A549 treated with RU486 at 1 μM for 4 hours (cell line): ENCODE data around the gene KRT31. TPM values are rescaled to one million over a fixed set of nuclear protein-coding genes. Genes with fewer than 3 reads are reported as not detected.

Experiments used
- total RNA-seq: library from RNA; stranded (reverse); fragments of 200-300 nt; extraction: Qiagen RNA extraction; gene quantifications from 5 replicates; pipeline ENCODE4 v1.2.3, GENCODE V29; 2022; ENCODE audit warnings: low read depth

The KRT31 gene
- total RNA-seq, result not detected in 5 replicates

DNA sequence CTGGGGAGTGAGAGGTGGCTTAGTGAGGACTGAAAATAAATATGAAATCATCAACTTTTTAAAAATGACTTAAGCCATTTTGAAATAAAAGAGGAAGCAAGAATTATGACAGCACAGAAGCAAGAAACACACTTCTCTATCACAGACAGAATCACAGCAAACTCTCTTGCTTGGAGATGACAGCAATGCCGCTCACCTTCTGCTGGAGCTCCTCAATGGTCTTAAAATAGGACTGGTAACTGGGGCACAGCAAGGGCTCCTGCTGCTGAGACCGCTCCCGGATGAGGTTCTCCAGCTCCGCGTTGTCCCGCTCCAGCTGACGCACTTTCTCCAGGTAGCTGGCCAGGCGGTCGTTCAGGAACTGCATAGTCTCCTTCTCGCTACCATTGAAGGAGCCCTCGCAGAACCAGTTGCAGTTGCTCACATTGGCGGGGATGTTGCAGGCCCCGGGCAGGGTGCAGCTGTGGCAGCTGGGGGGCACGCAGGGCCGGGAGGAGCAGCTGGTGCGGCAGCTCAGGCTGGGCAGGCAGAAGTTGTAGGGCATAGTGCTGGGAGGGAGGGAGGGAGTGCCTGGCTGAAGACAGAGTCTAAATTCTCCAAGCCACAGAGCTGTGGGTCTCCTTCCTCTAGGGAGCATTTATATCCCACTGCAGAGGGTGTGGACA is at the start of gene KRT31:
Gene KRT31 (minus strand): TSS at position 613 of the 665 bp plus-strand sequence. CDS start 69 bp downstream, at position 544.

DNA sequence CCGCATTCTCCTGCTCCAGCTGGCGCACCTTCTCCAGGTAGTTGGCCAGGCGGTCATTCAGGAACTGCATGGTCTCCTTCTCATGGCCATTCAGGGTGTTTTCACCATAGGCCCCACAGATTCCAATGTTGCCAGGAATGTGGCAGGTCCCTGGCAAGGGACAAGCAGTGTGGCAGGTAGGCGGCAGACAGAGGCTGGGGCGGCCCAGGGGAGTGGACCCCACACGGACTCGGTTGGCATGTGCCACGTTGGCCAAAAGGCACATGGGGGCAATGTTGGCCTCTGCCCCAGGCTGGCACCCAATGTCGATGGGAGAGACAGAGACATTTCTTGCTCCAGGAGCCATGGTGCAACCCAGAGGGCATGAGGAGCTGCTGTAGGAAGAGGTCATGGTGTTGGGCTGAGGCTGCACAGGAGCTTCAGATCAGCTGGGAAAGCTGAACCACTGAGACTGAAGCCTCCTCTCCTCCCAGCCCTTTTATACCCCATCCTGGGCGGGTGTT is 43.2 kb upstream of the KRT31 start, which contains the start of gene KRT38:
Gene KRT38 (minus strand): TSS at position 453 of the 503 bp plus-strand sequence. CDS start 62 bp downstream, at position 391.

DNA sequence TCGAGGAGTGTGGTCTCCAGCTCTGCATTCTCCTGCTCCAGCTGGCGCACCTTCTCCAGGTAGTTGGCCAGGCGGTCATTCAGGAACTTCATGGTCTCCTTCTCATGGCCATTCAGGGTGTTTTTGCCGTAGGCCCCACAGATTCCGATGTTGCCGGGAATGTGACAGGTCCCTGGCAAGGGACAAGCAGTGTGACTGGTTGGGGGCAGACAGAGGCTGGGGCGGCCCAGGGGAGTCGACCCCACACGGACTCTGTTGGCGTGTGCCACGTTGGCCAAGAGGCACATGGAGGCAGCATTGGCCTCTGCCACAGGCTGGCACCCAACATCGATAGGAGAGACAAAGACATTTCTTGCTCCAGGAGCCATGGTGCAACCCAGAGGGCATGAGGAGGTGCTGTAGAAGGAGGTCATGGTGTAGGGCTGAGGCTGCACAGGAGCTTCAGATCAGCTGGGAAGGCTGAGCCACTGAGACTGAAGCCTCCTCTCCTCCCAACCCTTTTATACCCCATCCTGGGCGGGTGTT is 26.8 kb upstream of the KRT31 start, which contains the start of gene KRT37:
Gene KRT37 (minus strand): TSS at position 475 of the 525 bp plus-strand sequence. CDS start 62 bp downstream, at position 413.

DNA sequence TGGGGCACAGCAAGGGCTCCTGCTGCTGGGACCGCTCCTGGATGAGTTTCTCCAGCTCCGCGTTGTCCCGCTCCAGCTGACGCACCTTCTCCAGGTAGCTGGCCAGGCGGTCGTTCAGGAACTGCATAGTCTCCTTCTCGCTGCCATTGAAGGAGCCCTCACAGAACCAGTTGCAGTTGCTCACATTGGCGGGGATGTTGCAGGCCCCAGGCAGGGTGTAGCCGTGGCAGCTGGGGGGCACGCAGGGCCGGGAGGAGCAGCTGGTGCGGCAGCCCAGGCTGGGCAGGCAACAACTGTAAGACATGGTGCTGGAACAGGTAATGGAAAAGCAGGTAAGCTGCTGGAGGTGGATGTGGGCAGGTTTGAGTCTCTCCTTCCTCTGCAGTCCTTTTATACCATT is 15.5 kb downstream of the KRT31 start, which contains the start of gene KRT34:
Gene KRT34 (minus strand): TSS at position 364 of the 400 bp plus-strand sequence. CDS start 60 bp downstream, at position 304.

DNA sequence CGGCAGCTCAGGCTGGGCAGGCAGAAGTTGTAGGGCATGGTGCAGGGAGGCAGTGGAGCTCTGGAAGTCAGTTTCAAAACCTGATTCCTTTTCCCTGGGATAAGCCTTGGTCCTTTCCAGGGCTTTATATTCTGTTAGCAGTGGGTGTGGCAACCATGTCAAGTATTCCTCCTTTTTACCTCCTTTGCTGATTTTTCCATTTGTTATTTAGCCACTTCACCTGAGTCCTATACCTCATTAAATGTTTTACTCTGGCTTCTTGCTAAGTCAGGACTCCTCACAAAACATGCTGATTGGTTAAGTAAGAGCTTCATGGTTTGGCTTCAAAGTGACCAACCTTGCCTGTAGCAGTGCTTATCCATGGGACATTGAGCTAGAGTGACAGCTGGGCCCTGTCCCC is 27.7 kb downstream of the KRT31 start, which contains the start of gene KRT33B:
Gene KRT33B (minus strand): TSS at position 101 of the 400 bp plus-strand sequence. CDS start 63 bp downstream, at position 38.

DNA sequence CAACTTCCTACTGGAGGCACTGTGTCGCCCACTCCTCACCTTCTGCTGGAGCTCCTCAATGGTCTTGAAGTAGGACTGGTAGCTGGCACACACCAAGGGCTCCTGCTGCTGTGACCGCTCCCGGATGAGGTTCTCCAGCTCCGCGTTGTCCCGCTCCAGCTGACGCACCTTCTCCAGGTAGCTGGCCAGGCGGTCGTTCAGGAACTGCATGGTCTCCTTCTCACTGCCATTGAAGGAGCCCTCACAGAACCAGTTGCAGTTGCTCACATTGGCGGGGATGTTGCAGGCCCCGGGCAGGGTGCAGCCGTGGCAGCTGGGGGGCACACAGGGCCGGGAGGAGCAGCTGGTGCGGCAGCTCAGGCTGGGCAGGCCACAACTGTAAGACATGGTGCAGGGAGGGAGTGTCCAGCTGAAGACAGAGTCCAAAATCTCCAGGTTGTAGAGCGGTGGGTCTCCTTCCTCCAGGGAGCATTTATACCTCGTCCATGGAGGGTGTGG is 47.0 kb downstream of the KRT31 start, which contains the start of gene KRT33A:
Gene KRT33A (minus strand): TSS at position 448 of the 498 bp plus-strand sequence. CDS start 61 bp downstream, at position 387.

Other genes starting within 250 kb of the KRT31 start
- gene KRTAP4-5, start 247.8 kb downstream of the KRT31 start, total RNA-seq, result not detected in 5 replicates
- not detected in 5 replicates for gene KRTAP4-4, start 236.9 kb downstream of the KRT31 start, total RNA-seq
- gene KRTAP4-3, start 229.4 kb downstream of the KRT31 start, total RNA-seq, result not detected in 5 replicates
- gene KRTAP4-2, start 219.4 kb downstream of the KRT31 start, total RNA-seq, result not detected in 5 replicates
- gene KRTAP4-1, start 212.7 kb downstream of the KRT31 start, total RNA-seq, result 0.17 to 0.25 TPM (median 0.24 TPM) in 4 of 5 replicates, not detected in the other
- not detected in 5 replicates for gene KRTAP9-1, start 207.7 kb downstream of the KRT31 start, total RNA-seq
- not detected in 5 replicates for gene KRTAP9-2, start 171.0 kb downstream of the KRT31 start, total RNA-seq
- gene KRTAP9-3, start 165.2 kb downstream of the KRT31 start, total RNA-seq, result not detected in 5 replicates
- gene KRTAP9-8, start 159.6 kb downstream of the KRT31 start, total RNA-seq, result not detected in 5 replicates
- not detected in 5 replicates for gene KRTAP9-4, start 147.9 kb downstream of the KRT31 start, total RNA-seq
- not detected in 5 replicates for gene KRTAP9-9, start 142.2 kb downstream of the KRT31 start, total RNA-seq
- not detected in 5 replicates for gene KRTAP9-6, start 132.2 kb downstream of the KRT31 start, total RNA-seq
- not detected in 5 replicates for gene KRTAP9-7, start 121.9 kb downstream of the KRT31 start, total RNA-seq
- not detected in 5 replicates for gene KRTAP29-1, start 94.8 kb downstream of the KRT31 start, total RNA-seq
- not detected in 5 replicates for gene KRTAP16-1, start 88.3 kb downstream of the KRT31 start, total RNA-seq
- not detected in 5 replicates for gene KRTAP17-1, start 81.9 kb downstream of the KRT31 start, total RNA-seq
- gene KRT33A, start 46.8 kb downstream of the KRT31 start, total RNA-seq, result not detected in 5 replicates
- 0.06 to 0.16 TPM (median 0.15 TPM) in 3 of 5 replicates, not detected in the others for gene KRT33B, start 27.8 kb downstream of the KRT31 start, total RNA-seq
- gene KRT34, start 15.3 kb downstream of the KRT31 start, total RNA-seq, result 0.25 to 0.43 TPM (median 0.30 TPM) in 5 replicates
- not detected in 5 replicates for gene KRT37, start 27.0 kb upstream of the KRT31 start, total RNA-seq
- not detected in 5 replicates for gene KRT38, start 43.4 kb upstream of the KRT31 start, total RNA-seq
- not detected in 5 replicates for gene KRT32, start 69.8 kb upstream of the KRT31 start, total RNA-seq
- gene KRT35, start 83.5 kb upstream of the KRT31 start, total RNA-seq, result not detected in 5 replicates
- gene KRT36, start 92.3 kb upstream of the KRT31 start, total RNA-seq, result not detected in 5 replicates
- gene KRT13, start 108.0 kb upstream of the KRT31 start, total RNA-seq, result 0.18 to 0.48 TPM (median 0.23 TPM) in 5 replicates
- 3.3 to 5.3 TPM (median 4.1 TPM) in 5 replicates for gene KRT15, start 121.3 kb upstream of the KRT31 start, total RNA-seq
- 41.7 to 61.8 TPM (median 53.4 TPM) in 5 replicates for gene KRT19, start 130.7 kb upstream of the KRT31 start, total RNA-seq
- not detected in 5 replicates for gene KRT9, start 174.5 kb upstream of the KRT31 start, total RNA-seq
- 0.09 TPM in 1 of 5 replicates, not detected in the others for gene KRT14, start 189.3 kb upstream of the KRT31 start, total RNA-seq
- gene KRT16, start 215.2 kb upstream of the KRT31 start, total RNA-seq, result 0.27 to 1.1 TPM (median 0.66 TPM) in 5 replicates
- 0.54 to 0.96 TPM (median 0.90 TPM) in 5 replicates for gene KRT17, start 227.0 kb upstream of the KRT31 start, total RNA-seq